IPS DF 4.7 (cell line): Measurements from ENCODE around the gene TPI1.
A peak's percentile ranks its signal among the peaks of the same experiment; 100 is the strongest.
"Not testable (repeated sequence)": the region's sequence is repeated elsewhere in the genome, so short reads cannot be mapped to it uniquely, and the experiment has no call there.

Experiments
- DNase-seq: peaks from one replicate; pipeline ENCODE4 v3.0.0-alpha.2; 2013; ENCODE audit warnings: low spot score; ENCODE audit errors: extremely low read depth

Gene TPI1

DNA sequence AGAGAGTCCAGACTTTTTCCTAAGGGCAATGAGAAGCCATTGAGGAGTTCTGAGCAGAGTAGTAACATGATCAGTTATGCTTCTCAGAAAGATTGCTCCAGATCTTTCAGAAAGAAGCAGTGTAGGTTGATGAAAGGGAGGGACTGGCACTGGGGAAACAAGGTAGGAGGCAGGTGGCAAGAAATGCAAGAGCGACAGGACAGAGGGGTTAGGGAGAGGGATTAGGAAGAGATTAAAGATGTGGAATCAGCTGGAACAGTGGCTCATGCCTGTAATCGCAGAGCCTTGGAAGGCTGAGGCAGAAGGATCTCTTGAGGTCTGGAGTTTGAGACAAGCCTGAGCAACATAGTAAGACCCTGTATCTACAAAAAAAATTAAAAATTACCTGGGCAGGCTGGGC lies 19.7 kb upstream of the TPI1 start:
- DNase-seq = no peak

DNA sequence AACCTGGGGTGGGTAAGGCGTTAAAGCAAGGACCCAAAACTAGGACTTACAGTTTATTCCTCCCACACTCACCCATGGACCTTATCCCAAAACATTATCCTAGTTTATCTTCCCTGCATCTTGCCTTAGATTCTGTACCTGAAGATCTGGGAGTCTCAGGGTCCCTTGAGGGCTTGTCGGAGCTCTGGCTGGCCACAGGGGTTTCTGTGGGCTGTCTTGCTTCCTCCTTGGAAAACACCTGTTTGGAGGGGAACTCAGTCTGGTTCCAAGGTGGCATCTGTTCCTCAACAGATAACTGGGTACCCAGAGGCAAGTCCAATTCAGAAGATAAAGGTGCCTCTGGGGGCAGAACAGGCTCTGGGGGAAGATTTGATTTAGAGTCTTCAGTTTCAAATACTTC lies 17.9 kb upstream of the TPI1 start:
- DNase-seq = no peak

GRCh38 chr12:6849976-6850560 lies 17.3 kb upstream of the TPI1 start:
- DNase-seq = no peak

DNA sequence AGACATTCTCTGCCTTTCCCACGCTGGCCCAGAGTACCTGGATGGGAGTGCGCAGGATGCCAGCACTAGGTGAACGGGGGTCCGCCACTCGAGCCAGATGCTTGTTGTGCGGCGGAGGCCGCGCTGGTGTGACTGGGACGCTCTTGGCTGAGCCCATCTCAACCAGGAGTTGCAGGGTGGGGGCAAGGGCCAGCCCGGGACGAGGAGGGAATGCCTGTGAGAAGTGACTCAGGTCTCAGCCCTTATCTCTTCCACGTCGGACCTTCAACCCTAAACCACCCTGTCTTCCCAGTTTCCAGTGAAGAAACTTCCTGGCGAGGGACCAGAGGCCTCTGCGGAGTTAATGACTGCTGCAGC lies 16.6 kb upstream of the TPI1 start:
- no peak for DNase-seq

GRCh38 chr12:6851153-6851920 lies 16.0 kb upstream of the TPI1 start, which contains the start of gene CDCA3:
TSS of gene CDCA3 (minus strand) at chr12:6851286. CDS start at chr12:6850952, 334 bp downstream.
- DNase-seq = peak; percentile 98

DNA sequence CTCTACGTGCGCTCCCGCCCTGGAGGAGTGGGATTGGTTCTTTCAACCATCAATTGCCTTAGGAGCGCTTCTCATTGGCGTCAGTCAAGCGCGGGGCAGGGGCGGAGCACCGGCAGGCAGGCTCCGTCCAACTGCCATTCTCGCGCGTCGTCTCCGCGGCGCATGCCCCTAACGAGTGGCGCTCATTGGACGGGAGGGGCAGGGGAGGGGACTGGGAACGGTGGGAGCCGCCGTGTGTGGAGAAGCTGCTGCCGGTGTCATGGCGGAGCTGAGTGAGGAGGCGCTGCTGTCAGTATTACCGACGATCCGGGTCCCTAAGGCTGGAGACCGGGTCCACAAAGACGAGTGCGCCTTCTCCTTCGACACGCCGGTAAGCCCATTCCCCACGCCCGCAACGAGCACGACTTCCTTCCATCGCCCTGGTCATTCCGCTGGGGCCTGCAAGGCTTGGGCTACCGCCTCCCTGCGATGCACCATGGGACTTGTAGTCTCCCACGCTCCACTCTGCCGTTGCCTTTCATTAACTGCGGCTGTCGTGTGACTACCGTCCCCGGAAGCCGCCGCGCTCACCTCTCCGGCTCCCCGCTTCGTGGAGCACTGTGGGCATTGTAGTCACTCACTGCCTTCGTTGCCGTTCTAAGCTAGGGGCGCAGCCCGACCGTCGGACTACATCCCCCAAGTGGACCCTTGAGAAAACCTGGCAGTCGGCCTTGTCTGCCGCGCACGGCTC lies 15.2 kb upstream of the TPI1 start, which contains the start of gene USP5:
Gene USP5, plus strand, starts transcription at position 230 of the 730 bp plus-strand sequence. Its CDS starts 30 bp downstream, at position 260.
- DNase-seq = peak; percentile 100

DNA sequence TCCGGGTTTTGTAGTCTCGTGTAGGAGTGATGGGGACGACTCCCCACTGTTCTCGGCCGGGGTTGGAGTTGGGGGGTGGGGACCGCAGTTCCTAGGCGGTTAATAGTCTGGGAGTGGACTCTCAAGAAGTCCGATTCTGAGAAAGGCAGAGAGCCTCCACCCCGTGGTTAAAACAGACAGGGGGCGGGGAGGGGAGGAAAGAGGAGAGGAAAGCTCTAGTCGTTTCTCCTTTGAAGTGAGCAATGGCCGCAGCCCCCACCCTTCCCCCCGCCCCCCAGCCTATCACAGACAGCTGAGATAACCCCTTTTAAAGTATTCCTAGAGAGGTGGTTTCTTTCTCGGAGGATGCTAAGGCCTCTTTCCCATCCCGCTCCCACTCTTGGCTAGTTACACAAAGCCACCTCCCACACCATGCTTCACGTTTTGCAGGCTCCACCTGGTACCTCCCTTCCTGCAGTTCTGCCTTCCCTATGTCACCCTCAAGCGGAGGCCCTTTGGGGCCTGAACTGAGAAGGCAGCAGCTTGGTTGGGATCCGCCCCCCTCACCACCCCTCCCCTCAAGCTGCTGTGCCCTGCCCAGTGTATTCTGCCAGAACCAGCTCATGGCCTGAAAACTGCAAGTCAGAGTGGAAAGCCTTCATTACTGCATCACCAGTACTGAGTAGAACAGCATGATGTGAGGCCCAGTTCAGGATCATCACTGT lies 14.5 kb upstream of the TPI1 start:
- no peak for DNase-seq

DNA sequence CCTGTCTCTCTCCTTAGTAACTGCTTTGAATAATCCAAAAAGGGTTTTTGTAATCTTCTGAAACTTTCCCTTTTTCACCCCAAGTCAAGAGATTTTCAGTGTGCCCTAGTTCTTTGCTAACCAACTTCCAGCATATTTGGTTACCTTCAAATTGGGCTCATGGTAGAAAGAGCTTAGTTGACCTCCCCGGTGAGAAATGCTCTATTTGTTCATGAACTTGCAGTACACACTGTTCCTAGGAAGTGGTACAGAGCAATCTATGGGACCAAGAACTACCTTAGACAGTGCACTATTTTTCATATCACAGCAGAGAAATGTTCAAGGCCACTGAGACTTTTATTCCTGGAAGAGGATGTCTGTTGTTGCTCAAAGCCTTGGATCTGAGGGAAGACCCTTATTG lies 13.7 kb upstream of the TPI1 start:
- DNase-seq = no peak

DNA sequence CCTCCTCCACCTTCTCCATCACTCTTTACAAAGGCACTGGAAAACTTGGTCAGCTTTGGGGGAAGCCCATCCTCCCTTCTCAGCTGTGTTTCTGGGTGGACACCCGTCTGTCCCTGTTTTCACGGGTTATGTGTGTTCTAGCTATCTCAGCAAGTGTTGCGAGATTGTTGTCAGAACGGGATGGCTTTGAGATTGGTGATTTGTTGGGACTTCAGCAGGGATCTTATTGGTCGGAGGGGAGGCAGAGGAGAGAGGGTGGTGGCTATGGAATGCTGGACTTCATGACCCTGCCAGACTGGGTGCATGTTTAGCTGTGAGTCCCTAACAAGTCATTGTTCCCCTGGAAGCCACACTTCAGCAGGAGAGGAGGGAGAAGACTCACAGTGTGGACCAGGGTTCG lies 13.3 kb upstream of the TPI1 start:
- DNase-seq = no peak

GRCh38 chr12:6855322-6855721 lies 12.0 kb upstream of the TPI1 start:
- no peak for DNase-seq

DNA sequence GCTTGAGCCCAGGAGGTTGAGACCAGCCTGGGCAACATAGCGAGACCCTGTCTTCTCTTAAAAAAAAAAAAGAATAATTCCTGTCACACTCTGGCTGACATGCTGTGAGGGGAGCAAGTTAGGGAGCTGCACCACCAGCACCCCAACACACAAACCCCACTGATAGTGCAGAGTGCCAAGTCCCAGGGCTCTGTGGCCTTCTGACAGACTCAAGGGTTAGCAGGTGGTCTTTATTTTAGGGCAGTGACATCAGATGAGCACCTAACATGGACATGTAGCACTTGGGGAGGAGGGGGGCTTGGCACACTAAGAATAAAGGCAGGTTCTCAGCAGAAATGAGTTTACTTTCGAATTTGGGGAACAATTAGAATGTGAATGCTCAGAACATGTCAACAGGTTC lies 8.5 kb upstream of the TPI1 start:
- no peak for DNase-seq

DNA sequence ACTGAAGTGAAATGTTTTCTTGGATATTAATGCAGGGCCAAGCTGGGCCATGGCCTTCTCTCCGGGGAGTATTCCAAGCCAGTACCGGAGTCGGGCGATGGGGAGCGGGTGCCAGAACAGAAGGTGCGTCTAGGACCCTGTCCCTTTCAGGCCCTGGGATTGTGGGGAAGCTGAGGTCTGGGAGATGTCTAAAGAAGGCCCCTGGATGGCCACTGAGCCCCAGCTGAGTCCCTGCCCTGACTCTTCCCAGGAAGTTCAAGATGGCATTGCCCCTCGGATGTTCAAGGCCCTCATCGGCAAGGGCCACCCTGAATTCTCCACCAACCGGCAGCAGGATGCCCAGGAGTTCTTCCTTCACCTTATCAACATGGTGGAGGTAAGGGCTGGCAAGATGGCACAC lies 7.2 kb upstream of the TPI1 start:
- no peak for DNase-seq

- DNase-seq = no peak
Measured at GRCh38 chr12:6860942-6861341, 6.4 kb upstream of the TPI1 start.

- DNase-seq = no peak
Measured at GRCh38 chr12:6861391-6861790, 5.9 kb upstream of the TPI1 start.

- DNase-seq = no peak
Measured at GRCh38 chr12:6863033-6863432, 4.3 kb upstream of the TPI1 start.

- no peak for DNase-seq
Measured at GRCh38 chr12:6863586-6864321, 3.6 kb upstream of the TPI1 start.

- DNase-seq = not testable (repeated sequence)
Measured at GRCh38 chr12:6865307-6865706, 2.0 kb upstream of the TPI1 start.

GRCh38 chr12:6866163-6866919 lies 990 bp upstream of the TPI1 start:
- DNase-seq = no peak

DNA sequence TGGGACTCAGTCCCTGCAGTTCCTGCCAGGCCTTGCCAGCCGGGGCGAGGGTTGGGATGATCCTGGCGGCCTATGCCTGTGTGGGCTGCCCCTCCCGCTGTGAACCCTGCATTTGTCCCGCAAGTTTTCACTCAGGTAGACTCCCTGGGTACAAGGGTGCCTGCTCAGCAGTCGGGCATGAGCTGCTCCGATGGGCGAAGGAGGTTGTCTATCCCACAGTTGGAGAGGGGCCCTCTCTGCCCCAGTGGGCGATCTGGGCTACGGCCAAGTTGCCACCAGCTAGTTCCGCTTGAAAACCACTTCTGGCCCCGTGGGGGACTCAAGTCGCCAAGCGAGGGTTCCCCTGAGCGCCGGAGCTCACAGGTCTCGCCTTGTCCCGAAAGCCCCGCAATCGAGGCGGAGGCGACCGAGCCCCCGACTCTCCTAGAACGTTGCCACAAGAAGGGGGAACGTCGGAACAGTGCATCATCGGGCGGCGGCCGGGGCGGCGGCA lies 365 bp upstream of the TPI1 start:
- DNase-seq = no peak
